ENCODE measurements around the gene RAVER1. TPM values are rescaled to one million over a fixed set of nuclear protein-coding genes. Genes with fewer than 3 reads are reported as not detected.

Gene RAVER1
- total and polyA plus RNA-seq, 9 of the 15 experiments (the other 6 are each of a cell fraction or from before 2014, with no cell fraction given) = 0.06 to 113 (median 7.0) TPM

GRCh38 chr19:10332965-10333757, at the start of gene RAVER1 (continued):
- TF ChIP-seq TSHZ1 (CRISPR knock-in tag; IDR thresholded peaks at IDR 0.05) = no peak
- TF ChIP-seq KLF1 (tag; IDR thresholded peaks at IDR 0.05) = no peak; the same call in 1 of the 2 replicates
- TF ChIP-seq ETV1 (tag; conservative IDR thresholded peaks at IDR 0.05; ENCODE audit: low read depth) = no peak; the same call in none of the 2 replicates
- TF ChIP-seq ZNF57 (CRISPR knock-in tag; IDR thresholded peaks at IDR 0.05) = no peak
- no peak for TF ChIP-seq ZNF175 (CRISPR knock-in tag; IDR thresholded peaks at IDR 0.05; ENCODE audit: low read depth)
- no peak for TF ChIP-seq RHOXF2B (CRISPR knock-in tag; conservative IDR thresholded peaks at IDR 0.05)
- TF ChIP-seq ZNF133 (CRISPR knock-in tag; IDR thresholded peaks at IDR 0.05) = no peak
- no peak; the same call in 1 of the 2 replicates for TF ChIP-seq FOSL1 (tag; conservative IDR thresholded peaks at IDR 0.05)
- TF ChIP-seq ELF1 (tag; IDR thresholded peaks at IDR 0.05) = no peak; the same call in 1 of the 2 replicates
- TF ChIP-seq ZBTB5 (IDR thresholded peaks at IDR 0.05) = no peak
- no peak for TF ChIP-seq TSC22D4 (tag; IDR thresholded peaks at IDR 0.05)
- peak; percentile 44; the same call in 1 of the 2 replicates for TF ChIP-seq ZBTB17 (CRISPR knock-in tag; IDR thresholded peaks at IDR 0.05)
- no peak for TF ChIP-seq ZNF592 (IDR thresholded peaks at IDR 0.05)
- TF ChIP-seq ERF (CRISPR knock-in tag; IDR thresholded peaks at IDR 0.05) = 0 out of 2 replicates have a peak, but pooled peaks have one; percentile 72
- TF ChIP-seq PHTF2 (CRISPR knock-in tag; IDR thresholded peaks at IDR 0.05) = no peak

Data from K562 (cell line).